GM18909 (cell line): ENCODE data around the gene CACNG5.

Experiments
- ATAC-seq: cut with Tn5 transposase; IDR thresholded peaks from one replicate; pipeline ENCODE4 v1.9.1; 2021; ENCODE audit warnings: mild to moderate bottlenecking; ENCODE audit not compliant: unreplicated experiment, poor library complexity

The CACNG5 gene

DNA sequence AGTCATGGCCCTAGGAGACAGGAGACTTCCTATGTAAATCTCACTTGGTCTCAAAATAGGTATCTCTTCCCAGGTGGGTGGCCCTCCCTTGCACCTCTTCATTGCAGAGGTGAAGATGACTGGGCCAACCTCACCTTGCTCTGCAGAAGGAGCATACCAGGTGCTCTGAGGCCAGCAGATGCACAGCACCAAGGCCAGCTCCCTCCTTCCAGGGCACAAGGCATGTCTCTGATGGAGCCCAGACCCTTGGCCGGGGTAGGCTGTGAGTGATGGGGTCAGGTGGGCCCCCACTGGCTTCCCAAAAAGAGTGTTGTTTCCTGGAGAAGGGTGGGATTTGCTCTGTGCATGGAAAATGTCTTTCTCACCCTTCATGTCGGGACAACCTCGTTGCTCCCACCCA, 12.8 kb downstream of the CACNG5 start:
- no peak for ATAC-seq

DNA sequence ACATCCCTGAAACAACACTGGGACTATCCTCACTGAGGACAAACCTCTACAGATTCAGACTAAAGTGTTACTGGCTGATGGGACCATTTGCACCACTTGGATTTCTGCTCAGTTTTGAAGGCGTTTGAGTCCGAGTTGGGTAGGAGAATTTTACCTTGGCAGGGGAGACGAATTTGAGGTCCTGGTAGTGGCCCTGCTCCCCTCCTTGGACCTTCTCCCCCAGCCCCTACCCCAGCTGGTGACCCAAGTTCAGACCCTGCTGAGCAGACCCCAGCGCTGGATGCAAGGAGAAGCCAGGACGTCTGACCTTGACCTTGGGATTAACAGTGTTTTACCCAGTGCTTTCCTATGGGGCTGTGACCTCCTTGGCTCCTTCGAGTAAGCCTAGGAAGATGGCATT, 13.6 kb downstream of the CACNG5 start:
- ATAC-seq: no peak

DNA sequence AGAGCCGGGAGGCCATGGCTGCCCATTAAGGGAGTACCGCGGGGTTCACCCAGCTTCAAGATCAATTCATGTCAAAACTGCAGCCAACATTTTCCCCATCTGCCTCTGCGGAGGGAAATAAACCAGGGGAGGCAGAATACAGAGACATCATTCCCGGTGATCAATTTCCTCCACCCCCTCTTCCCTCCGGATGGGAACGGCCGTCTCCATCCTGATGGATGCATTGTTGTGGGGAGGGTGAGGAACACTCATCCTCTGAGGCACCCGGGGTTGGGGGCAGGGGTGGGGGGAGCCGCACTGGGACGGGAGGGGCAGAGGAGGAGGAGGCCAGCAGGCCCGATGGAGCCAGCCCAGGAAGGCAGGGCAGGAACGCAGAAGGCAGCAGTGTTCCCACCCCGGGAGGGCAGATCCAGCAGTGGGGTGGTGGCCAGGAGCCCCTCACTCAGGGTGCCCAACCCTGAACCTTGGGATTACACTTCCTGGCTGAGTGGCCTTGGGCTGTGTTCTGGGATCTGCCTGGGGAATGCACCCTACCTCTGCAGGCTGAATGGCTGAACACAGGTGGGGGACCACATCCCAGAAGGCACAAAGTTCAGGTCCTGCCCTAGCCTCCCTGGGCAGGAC, 14.2 kb downstream of the CACNG5 start:
- ATAC-seq: no peak

DNA sequence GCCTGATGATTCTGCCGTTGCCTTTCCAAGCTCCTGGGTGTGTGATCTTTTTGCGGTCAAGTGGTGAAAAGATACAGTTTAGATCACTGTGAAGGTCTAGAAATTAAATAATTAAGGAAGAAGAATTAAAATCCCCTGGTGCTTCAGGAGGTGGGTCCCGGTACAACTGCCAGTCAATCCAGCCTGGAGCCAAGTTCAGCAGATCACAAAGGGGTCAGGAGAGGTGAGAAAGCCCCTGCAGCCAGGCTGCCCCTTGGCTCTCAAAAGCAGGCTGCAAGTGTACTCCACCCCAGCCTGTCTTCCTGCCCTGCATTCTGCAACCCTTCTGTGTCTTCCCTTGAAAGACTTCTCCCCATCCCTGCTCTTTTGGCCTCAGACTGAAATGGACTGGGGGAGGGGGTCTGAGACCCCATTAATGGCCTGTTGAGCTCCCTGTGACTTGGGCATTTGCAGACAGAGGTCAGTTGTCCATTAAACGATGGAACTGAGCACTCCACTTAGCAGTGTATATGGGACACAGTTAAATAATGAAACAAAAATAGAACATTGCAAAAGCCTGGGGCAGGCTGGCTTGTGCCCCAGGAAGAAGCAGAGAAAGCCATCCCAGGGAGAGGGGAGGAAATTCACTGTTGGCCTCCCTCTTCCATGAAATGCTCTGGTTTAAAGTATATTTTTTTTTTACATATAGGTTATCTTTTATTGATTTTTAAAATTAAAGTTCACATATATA, 15.1 kb downstream of the CACNG5 start:
- ATAC-seq: no peak

DNA sequence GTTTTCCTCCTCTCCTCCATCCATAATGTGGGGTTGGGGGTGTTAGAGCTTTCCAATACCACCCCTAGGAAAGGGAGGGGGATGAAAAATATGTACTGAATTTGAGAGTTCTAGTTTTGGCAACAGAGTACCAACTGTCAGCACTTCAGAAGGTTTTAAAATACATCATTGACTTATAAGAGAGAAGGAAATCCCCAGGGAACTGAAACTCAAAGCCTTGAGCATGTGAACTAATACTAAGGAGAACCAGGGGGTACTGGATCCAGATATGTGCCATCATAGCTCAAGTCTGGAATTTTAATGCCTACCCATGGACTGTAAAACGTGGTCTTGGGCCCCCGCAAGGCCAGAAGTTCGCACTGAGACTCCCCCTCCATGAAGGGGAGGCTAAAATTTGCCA, 15.8 kb downstream of the CACNG5 start:
- no peak for ATAC-seq

DNA sequence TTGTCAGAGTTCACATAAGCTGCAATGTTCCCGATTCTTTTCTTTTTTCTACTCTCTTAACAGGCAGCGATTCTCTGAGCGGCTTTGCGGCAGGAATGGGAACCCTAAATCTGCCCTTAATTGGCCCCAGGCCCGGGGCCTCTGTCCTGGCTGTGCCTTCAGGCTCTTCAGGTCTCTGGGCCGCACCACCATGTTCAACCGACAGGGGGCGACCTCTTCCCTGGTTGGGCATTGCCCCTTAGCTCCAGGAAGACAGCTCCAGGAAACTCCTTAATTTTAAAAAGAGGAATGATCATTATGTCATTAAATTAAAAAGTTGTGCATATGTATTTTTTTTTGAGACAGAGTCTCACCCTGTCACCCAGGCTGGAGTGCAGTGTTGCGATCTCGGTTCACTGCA, 20.3 kb downstream of the CACNG5 start:
- ATAC-seq: no peak

DNA sequence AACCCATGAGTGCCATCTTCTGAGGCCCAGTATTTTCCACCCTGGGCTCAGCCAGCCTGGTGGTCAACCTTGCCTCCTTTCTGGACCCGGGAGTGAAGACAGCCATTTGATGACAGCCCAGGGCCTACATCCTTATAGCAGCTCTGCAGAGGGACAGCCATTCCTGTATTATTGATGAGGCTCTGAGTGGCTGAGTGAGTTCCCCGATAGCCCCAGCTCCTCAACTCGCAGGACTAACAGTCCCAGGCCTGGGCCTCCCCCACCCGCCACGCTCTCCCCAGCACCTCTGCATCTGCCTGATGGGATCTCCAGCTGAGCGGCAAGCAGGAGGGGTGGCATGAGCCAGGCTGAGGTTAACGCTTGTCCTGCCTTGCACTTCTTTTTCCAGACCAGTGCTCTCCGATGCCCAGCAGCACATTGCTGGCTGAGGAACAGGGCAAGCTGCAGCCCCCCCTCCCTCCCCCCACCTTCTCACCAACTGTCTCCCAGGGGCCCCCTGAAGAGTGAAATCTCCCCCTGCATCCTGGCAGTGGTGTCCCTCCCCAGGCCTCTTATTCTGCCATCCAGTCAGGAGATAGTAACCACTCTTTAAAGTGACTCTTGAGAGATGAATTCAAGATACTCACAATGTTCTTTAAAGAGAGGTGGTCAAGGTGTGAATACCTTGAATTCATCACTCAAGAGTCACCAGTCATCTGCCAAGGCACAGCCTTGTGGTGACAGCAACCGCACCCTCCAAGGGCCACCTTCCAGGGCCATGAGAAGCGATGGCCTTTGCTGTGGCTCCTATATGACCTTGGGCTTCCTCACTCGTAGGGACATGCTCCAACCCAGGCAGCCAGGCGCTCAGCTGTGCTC, 23.5 kb downstream of the CACNG5 start:
- no peak for ATAC-seq

DNA sequence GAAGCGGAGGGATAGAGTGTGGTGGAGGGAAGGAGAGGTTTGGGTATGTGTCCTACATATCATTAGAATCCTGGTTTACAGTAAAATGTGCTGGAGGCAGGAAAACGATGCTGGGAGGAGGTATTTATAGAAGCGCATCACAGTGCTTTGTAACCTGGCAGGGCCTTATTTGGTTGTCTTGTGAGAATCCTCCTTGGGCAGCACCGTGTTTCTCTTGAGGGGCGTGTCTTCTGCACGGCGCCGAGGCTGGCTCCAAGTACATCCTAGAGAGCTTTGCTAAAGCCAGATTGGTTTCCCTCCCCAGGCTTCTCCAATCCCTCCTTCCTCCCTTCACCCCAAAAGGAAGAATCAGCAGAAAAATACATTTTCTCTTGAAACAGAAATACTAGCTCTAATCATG, 24.4 kb downstream of the CACNG5 start:
- no peak for ATAC-seq

DNA sequence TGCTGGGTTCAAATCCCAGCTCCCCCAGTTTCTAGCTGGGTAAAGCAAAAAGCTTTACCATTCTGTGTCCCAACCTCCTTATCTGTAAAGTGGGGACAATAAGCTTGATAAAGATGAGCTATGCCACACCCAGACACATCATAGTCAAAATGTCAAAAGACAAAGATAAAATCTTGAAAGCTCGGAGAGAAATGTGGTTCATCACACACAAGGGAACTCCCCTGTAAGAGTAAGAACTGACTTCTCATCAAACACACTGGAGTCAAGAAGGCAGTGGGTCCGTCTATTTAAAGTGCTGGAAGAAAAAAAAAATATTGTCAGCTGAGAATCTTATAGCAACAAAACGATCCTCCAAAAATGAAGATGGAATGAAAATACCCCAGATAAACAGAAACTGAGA, 25.3 kb downstream of the CACNG5 start:
- no peak for ATAC-seq

DNA sequence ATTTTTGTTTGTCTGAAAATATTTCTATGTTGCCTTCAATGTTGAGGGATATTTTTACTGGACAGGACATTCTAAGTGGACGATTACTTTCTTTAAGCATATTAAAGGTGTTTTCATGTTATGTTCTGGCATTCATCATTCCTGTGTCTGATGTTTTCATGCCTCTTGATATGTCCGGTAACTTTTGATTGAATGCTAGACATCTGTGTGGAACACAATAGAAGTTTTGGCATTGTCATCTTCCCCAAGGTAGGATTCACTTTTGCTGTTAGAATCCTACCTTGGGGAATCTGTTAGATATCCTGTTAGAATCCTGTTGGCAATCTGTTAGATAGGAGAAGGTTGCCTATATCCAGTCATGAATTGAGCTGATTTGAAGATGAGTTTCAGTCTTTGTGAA, 28.9 kb downstream of the CACNG5 start:
- ATAC-seq: no peak

DNA sequence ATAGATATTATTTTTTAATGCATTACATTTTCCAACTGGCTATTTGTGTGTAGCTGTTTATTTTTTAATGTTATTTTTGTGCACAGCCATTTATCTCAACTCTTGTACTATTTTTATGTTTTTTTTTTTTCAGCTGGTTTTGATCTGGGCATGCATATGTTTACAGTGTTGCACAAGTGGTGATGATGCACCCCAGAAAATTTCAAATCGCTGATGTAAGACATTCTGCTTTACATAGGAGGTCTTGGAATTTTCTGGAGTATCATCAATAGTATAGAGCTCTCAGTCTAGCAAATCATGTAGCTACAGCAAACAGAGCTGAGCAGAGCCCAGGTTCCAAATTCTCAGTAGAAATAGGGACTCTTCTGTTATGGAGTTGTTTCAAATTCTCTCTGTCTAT, 30.2 kb downstream of the CACNG5 start:
- no peak for ATAC-seq

DNA sequence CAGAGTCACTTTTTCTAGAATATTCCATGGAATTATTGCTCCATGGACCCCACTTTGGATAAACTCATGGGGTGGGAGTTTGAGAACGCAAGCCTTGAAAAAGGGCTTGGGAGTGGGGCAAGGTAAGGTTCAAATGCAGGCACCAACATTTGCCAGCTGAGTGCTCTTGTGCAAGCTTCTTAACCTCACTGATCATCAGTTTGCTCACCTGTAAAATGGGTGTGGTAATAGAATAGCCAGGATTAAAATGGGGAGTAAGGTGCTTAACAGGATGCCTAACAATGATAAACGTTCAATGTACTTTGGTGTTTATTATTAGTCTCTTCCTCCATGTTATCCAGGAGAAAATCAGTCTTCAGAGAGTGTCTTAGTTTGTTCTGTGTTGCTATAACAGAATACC, 39.0 kb downstream of the CACNG5 start:
- ATAC-seq: no peak

DNA sequence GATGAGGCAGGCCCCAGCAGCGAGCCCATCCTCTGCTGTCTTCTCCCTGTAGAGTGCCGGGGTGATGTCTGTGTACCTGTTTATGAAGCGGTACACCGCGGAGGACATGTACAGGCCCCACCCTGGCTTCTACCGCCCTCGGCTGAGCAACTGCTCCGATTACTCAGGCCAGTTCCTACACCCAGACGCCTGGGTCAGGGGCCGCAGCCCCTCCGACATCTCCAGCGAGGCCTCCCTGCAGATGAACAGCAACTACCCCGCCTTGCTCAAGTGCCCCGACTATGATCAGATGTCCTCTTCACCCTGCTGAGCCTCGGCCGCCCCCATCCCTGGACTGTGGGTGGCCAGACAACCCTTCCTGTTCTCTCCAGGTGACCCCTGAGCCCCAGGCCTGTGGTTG, 50.0 kb downstream of the CACNG5 start:
- no peak for ATAC-seq

DNA sequence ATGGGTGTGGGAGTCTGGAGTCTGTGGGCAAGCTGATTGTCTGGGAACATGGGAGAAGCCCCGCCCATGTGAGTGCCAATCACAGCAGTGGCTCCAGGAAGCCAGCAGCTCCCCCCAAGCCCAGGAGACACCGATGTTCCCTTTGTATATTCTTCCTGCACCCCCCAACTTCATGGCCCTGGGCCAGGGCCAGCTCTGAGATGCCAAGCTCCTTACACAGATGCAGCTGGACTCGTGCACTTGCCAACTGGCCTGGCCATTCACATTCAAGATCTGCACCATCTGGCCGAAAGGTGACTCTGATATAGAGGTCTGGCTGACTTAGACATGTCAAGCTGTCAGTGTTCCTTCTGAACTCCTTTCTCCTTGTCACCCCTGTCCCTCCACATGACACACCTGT, 50.5 kb downstream of the CACNG5 start:
- ATAC-seq: no peak

DNA sequence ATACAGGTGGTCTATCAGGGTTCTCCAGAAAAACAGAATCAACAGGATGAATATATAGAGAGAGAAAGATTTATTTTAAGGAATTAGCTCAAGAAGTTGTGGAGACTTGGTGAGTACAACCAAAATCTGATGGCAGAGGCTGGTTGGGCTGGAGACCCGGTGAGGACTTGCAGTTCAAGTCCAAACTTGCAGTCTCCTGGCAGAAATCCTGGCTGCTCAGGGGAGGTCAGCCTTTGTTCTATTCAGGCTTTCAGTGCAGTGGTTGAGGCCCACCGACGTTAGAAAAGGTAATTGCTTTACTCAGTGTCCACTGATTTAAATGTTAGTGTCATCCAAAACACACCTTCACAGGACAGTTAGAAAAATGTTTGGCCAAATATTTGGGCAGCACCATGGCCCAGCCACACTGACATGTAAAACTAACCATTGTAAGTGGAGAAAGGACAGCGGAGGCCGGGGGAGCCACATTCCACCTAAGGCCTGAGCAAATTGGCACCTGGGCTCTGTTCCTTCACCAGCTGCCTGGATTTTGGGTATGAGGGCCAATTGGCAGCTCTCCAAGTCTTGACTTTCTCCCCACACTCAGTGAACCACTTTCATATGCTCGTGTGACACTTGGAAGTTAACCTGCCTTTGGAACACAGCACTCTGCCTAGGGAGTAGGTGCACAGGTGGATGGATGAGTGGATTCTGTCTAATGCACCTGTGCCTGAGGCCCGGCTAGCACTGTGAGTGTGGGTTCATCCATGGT, 54.7 kb downstream of the CACNG5 start:
- no peak for ATAC-seq

DNA sequence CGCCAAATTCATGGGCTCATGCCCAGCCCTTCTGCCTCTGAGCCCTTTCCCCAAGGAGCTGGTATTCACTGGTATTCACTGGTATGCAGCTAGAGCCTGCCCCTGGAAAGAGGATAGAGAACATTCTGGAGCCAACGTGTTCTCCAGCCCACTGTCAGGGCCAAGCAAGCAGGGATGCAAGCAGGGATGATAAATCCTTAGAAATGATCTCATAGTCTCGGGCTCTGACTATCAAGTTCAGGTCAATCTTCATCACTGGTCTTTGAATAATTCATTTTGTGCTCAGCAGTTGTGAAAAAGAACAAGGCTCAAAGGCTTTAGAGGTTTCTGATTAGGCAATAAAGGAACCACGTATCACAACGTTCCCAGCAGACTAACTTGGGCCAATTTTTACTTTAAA, 57.3 kb downstream of the CACNG5 start:
- ATAC-seq: no peak

DNA sequence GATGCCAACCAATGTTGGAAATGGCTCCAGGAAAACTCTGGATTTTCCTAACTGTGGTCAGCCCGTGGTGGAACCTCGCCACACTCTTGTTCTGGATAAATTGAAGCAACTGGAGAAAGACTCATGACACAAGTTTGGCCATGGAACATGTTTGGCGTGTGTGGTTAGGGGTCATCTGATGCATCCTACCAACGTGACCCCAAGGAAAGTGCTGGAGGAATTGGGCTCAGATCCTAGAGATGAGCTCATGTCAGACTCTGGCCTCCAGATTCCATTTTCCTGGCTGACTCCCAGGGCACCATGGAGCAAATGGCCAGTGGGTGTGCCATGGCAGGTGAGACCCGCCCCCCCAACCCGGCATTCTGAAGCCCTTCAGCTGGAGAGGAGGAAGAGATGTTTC, 58.5 kb downstream of the CACNG5 start:
- no peak for ATAC-seq

DNA sequence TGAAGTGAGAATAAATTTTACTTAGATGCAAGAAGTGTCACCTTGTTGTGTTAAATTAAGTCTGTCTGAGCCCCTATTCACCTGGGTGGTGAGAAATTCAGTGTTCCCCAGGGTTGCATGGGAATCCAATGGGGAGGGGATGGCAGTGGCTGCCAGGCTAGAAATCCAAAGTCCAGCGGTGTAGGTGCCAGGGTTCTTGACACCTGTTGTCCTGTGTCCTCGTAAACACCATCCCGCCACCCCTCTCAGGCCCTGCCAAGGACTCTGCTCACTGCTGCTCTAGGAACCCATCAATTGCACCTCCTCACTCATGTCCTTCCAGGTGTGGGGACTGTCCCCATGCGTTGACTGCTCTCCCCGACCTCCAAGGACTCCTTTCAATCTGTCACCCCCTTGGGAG, 58.9 kb downstream of the CACNG5 start:
- no peak for ATAC-seq

DNA sequence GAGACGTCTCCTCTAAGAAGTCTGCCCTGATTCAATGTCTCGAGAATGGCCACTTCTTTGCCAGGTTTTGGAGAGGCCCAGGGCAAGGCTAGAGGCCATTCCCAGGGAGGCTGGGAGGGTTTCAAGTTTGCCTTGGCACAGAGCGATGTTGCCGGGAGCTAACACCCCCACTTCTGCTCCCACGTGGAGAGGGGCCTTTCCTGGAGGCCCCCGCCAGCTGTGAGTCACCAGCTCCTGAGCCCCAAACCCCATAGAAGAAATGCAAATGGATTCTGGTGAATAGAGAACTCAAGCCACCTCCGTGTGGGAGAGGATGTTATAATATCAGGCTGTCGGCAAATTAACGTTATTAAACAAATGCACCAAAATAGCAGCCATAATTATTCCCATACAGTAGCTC, 62.2 kb downstream of the CACNG5 start:
- ATAC-seq: no peak

DNA sequence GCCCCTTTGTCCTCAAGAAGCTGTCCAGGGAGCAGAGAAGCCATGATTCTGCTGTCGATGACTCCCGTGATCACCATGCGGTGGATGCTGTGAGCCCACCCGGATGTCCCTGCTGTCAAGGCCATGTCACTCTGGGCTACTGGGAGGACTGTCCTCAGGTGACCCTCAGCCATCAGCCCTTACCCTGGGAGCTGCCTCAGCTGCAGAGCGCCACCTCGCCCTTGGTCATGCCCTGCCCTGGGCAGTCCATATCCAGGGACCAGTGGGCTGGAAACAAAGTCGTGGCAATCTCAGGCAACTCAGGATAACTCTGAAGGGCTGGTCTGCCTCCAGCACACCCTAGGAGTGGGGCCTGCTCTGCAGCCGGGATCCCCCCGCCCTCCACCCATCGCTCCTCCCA, 63.6 kb downstream of the CACNG5 start:
- ATAC-seq: no peak
